GM19193 (cell line): ENCODE data around the gene MCM3.
A peak's percentile ranks its signal among the peaks of the same experiment; 100 is the strongest.

Experiments
- POLR2A ChIP-seq: IDR thresholded peaks from 4 replicates; pipeline ENCODE4 v1.6.1; 2011; ENCODE audit not compliant: insufficient read depth, insufficient read length; ENCODE audit errors: extremely low read depth

The MCM3 gene

GRCh38 chr6:52283111-52283510 lies 1.4 kb downstream of the MCM3 start:
- TF ChIP-seq POLR2A, result no peak

GRCh38 chr6:52276130-52276529 lies 8.4 kb downstream of the MCM3 start:
- no peak for TF ChIP-seq POLR2A

- TF ChIP-seq POLR2A, result no peak
Measured at GRCh38 chr6:52271852-52272460, 12.6 kb downstream of the MCM3 start.

DNA sequence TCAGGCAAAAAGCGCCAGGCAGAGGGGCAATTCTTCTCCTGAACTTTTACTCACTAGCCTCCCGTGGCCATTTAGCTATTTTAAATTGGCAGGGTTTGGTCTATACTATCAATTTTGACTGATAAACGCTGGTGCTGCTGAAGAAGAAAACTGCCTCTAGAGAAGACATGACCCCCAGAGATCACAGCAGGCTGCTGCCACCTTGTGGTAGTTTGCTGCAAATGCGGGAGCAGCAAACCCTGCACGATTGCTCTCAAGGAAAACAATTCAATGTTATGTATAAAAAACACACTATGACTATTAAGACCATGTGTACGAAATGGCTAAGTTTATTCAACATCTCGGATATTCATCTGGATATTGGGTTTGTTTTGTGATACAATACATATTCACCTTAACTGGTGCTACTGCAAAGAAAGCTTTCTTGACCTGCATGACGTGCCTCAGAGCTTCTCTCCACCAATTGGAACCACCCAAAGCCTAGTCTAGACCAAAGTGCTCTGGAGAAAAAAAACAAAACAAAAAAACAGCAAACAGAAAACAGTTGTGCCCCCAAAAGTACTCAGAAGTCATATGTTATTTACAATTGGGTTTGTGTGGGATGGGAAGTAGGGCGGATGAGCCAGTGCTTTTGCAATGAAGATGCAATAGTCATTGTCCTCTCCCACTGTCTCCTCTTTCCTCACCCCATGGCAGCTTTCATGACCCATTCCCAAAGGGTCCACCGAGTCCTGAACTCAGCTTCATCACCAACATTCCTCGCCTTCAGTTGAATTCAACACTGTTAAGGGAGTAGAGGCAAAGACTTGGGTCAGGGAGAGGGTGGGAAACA lies 20.6 kb downstream of the MCM3 start:
- no peak for TF ChIP-seq POLR2A

DNA sequence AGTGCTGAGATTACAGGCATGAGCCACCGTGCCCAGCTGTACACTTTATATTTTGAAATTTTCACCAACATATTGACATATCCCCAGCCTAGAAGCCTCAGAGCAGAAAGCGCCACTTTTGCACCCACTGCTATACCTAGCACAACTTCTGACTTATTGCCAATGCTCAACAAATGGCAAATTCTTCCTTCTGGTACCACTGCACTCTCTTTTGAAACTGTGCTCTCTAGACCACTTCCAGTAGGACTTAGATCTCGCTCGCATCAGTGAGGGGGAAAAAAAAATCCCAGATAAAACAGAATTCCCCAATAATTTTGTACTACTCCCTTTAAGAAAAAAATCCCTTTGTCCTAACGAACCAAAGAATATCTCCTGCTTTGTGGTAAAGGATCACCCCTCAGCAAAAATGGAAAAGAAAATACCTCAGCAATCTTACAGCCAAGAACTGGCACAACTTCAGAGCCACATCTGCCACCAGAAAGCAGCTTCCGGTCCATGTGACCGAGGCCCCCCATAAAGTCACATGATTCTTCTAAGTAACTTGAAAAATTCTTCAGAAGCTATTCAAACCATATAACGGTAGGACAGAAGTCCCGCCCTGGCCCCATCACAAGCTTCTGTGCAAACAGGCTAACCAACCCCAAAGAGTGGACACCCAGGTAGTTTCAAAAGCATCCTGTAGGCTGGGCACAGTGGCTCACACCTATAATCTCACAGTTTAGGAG lies 21.8 kb downstream of the MCM3 start:
- no peak for TF ChIP-seq POLR2A

DNA sequence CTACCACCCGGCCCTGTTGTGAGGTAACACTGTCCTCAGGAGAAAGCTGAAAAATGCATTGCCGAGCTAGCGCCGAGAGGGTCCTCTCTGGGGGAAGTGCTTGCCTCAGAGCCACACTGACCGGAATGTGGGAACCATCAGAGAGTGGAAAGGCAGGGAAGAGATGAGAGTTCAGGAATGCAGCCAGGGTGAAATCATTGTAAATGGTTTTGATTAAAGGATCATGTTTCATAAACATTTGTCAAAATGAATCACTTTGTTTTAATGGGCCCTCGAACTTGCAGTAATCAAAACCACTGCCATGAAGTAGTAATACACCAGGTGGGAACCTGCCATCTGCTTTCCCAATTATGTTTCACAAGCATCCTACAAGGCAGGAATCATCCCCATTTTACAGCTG lies 23.3 kb downstream of the MCM3 start:
- no peak for TF ChIP-seq POLR2A

DNA sequence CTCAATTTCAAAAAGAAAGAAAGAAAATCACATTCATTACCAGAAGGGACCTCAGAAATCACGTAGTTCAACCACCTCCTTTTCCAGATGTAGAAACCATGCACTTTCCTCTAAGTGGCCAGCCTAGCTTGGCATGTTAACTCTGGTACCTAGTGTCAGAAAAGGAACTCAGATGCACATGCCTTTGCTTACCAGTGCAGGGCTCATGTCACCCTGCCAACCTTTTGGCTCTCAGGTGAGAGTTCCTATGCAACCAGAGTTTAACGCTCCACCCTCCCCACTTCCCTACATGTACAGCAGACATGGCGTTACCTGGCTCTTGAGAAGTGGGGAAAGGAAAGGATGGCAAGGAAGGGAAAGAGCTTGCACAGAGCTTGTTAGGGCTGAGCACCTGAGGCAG lies 23.9 kb downstream of the MCM3 start:
- peak; percentile 17 for TF ChIP-seq POLR2A

DNA sequence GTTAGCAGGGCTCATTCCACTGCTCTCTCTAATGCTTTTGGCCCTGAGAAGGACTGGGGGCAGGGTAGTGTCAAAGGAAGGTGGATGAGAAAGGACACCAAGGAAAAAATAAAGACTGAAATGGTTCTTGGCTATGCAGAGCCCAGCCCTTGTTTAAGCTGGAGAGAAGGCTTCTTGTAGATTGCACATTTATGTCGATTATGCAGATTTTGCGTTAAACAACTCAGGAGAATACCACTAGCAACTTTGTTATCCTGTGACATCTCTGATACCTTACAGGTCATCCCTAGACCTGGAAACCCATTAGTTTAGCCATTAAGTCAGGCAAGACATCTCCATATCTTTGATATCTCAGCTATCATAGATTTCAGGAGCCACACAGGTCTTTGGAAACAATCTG lies 29.1 kb downstream of the MCM3 start:
- no peak for TF ChIP-seq POLR2A

DNA sequence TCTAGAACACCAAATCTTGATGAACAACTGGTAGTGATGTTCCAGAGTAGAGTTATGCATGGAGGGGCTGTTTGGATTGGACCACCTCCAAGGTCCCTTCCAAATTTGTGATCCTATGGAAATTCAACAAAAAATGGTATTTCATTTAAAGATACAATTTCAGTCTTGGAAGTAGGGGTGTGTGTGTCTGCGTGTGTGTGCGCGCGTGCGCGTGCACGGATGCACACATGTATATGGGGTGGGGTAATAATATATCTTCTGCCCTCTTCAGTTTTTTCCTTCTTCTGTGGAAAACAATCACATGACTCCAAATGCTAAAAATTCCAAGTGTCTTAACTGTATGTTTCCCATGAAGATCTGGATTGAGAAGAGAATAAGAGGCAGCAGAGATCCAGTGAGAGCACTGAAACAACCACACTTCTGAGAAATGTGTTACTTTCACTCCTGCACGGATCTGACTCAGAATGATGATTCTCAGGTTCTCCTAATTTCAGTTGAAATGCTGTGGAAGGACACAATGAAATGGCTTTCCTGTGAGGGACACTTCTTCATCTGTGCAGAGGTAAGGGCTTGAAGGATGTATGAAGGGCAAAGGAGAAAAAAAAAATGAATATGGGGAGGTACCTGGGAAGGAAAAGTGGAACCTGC lies 29.7 kb downstream of the MCM3 start:
- TF ChIP-seq POLR2A, result no peak

DNA sequence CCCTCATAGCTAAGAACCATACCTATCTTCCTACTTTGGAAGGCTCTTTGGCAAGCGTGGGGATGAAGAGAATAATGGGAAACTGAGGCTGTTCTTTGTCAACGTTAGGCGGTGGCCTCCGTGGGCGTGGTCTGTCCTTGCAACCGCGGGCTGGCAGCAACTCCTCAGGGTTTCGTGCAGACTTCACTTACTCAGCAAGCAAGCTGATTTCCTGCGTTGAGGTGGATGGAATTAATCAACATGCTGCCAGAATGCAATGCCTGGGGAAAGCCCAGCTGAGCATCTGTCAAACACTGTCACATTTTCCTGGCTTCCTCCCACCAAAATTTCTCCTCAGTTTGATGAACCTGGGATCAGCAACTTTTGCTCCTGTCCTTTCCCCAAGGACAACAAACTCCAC lies 31.0 kb downstream of the MCM3 start:
- TF ChIP-seq POLR2A, result no peak

GRCh38 chr6:52251113-52251512 lies 33.4 kb downstream of the MCM3 start:
- TF ChIP-seq POLR2A, result no peak

GRCh38 chr6:52249078-52249477 lies 35.5 kb downstream of the MCM3 start:
- no peak for TF ChIP-seq POLR2A

DNA sequence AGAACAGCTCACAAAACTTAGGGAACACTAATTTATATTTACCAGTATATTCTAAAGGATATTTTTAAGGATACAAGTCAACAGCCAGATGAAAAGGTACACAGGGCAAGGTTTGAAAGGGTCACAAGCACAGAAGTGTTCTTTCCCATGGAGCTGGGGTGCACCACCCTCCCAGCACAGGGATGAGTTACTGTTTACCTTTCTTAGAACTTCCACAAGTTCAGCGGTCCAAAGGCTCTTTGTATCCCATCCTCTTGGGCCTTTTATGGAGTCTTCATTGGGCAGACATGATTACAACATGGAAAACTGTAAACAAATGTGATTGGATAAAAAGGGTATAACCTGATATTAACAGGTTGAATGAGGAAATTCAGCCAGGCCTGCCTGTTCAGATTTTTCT lies 39.1 kb downstream of the MCM3 start:
- TF ChIP-seq POLR2A, result no peak

- no peak for TF ChIP-seq POLR2A
Measured at GRCh38 chr6:52244400-52244799, 40.1 kb downstream of the MCM3 start, which contains the start of gene IL17F. Gene IL17F, minus strand, starts transcription at chr6:52244500. Its CDS starts 71 bp downstream, at chr6:52244429.

GRCh38 chr6:52243282-52243893 lies 41.2 kb downstream of the MCM3 start:
- TF ChIP-seq POLR2A, result no peak

DNA sequence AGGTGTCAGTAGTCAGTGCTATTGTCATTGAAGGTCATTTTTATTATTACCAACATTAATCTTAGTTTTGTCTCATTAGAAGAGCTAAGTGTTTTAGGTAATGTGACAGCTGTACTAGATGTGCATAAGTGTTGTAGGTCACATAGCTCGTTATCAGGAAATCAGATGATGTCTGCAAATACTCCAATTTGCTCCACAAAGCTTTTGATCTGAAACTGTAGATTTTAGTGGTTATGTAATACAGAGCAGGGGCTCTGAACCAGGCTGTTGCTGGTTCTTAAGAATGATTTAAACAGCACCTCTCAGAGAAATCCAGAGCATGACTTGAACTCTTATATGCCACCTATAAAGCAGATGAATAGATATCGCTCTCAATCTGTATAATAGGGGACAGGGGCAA lies 42.7 kb downstream of the MCM3 start:
- no peak for TF ChIP-seq POLR2A
